NK-92 (cell line): ENCODE data around the gene EDEM2.
"Not testable (repeated sequence)": the region's sequence is repeated elsewhere in the genome, so short reads cannot be mapped to it uniquely, and the experiment has no call there.

ENCODE experiments used
- DNase-seq: peaks from one replicate; lab custom pipeline; 2025; ENCODE audit not compliant: unreplicated experiment; lab: John Stamatoyannopoulos, UW

EDEM2 gene

DNA sequence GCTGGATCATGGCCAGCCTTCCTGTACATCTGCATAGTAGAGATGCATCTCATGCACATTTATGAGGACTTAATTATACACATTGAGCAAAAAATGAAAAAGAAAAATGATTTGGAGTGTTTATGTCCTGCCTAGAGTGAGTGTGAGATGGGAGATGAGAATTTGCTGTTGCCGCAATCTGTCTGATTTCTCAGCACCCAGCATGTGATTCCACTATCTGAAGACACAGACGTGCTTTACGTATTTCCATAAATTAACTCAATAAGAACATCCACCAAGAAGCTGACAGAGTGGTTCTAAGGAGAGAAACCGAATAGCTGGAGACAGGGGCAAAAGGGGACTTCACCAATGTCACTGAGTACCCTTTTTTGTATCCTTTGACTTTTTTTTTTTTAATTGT, 15.2 kb downstream of the EDEM2 start:
- DNase-seq = no peak

DNA sequence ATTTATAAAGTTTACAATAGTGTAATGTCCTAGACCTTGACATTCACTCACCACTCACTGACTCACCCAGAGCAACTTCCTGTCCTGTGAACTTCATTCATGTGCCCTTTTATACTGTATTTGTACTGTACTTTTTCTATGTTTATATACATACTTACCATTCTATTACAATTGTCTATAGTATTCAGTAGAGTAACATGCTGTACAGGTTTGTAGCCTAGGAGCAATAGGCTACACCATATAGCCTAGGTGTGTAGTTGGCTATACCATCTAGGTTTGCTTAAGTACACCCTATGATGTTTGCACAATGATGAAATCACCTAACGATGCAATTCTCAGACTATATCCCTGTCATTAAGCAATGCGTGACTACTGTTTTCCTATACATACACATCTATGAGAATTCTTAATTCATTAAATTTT, 17.5 kb downstream of the EDEM2 start:
- no peak for DNase-seq

- no peak for DNase-seq
These were observed 21.4 kb downstream of the EDEM2 start for GRCh38 chr20:35125753-35126152.

DNA sequence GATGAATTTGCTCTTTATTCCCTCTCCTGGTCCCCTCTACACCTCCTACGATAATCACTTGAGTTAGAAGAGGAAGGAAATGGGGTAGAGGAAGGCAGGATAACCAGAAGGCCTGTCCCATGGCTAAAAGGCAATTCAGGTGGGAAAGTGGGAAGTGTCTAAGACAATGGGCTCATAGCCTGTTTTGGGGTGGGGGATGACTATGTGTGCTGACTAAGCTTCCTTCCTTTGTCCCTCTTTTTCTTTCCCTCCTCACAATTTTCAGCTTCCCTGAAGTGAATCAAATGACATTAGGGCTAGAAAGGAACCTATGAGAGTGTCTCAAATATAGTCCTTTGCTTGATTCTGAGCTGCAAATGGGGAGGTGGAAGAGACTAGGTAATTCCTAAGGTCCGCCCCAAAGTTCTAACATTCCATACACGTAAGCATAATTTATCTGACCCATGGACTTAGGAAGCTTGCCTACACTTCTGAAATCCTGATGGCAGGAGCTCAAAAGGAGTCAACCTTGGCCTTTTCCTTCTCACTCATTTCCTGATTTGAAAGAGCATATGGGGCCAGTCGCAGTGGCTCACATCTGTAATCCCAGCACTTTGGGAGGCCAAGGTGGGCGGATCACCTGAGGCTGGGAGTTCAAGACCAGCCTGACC, 24.3 kb downstream of the EDEM2 start:
- no peak for DNase-seq

- no peak for DNase-seq
These were observed 25.9 kb downstream of the EDEM2 start for GRCh38 chr20:35121186-35121585.

GRCh38 chr20:35120012-35120701, 27.0 kb downstream of the EDEM2 start:
- DNase-seq = no peak

- DNase-seq = no peak
These were observed 29.5 kb downstream of the EDEM2 start for GRCh38 chr20:35117629-35118028.

GRCh38 chr20:35117196-35117595, 29.9 kb downstream of the EDEM2 start:
- DNase-seq = no peak

- no peak for DNase-seq
These were observed 30.9 kb downstream of the EDEM2 start for GRCh38 chr20:35116258-35116657.

DNA sequence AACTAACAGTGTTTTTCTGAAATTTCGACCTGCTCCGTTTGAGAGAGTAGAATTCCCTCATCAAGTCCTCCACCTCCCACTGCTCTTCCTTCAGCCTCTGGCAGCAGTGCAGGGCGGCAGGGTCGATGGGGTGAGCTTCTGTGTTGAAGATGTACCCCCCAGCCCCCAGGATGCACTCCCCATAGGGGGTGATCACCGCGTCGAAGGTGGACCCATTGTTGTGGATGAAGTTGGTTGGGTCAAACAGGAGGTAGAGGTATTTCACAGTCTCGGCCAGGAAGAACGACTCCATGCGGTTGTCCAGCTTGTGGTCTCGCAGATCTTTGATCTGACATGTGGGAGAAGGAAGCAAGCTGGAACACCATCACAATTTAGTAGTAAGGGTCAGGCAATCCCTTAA, 31.5 kb downstream of the EDEM2 start:
- no peak for DNase-seq

GRCh38 chr20:35112276-35112675, 34.9 kb downstream of the EDEM2 start:
- not testable (repeated sequence) for DNase-seq

GRCh38 chr20:35111141-35111888, 35.8 kb downstream of the EDEM2 start:
- no peak for DNase-seq

DNA sequence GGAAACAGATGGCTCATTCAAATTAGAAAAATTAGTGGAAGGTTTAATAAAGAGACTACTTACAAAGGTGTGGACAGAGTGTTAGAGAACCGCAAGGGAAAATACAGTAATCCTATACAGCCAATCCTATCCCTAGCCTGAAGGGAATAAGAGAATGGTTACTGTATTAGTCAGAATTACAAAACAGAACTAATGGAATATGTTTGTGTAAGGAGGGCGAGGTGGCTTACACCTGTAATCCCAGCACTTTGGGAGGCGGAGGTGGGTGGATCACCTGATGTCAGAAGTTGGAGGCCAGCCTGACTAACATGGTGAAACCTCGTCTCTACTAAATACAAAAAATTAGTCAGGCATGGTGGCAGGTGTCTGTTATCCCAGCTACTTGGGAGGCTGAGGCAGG, 38.2 kb downstream of the EDEM2 start:
- DNase-seq = no peak

- DNase-seq = no peak
These were observed 40.2 kb downstream of the EDEM2 start for GRCh38 chr20:35106827-35107380.

GRCh38 chr20:35104685-35105295, 42.3 kb downstream of the EDEM2 start:
- DNase-seq = no peak

DNA sequence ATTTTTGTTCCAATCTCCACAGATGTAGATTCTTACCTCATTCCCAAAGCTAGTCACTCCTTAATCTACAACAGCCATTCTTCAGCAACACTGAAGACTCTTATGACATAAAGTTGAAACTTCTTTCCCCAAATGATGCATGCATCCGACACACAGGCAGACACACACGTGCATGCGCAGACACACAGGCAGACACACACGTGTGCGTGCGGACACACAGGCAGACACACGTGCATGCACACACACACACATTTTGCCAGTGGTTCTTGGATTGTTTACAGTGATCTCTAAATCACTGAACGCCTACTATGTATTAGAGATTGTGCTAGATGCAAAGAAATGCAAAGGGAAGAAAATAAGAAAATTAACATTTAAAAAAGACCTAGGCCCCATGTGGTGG, 45.5 kb downstream of the EDEM2 start:
- DNase-seq = no peak

- DNase-seq = no peak
These were observed 53.8 kb downstream of the EDEM2 start for GRCh38 chr20:35093267-35093884.

DNA sequence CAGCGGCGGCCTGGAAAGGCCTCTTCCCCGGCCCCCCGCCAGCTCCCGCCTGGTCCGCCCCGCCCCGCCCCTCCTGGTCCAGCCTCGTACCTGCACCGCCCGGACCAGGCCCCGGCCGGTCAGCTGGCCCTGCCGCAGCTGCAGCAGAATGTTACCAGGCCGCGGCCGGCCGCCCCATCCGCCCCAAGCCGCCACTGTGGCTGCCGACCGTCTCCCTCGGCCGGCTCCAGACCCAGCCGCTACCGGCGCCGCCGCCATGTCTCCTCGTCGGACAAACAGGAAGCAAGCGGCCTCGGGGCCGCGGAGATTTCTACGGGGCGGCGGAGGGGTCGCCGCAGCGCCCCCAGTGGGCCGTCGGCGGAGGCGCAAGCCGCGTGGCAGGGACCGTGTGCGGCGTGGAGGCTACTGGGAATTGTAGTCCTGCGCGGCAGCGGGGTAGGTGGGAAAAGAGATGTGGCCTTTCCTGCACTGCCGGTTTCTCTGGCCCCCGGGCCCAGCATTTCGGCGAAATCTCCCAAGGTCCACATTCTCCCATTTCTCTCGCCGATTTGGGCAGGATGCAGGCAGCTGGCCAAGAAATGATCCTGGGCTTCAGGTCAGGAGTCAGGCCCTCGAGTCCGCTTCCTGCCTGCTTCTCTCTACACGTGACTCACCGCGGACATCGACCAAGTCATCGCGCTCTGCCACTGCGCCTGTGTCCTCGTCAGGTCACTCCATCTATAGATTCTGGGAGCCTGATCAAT, 54.4 kb downstream of the EDEM2 start, which contains the start of gene TRPC4AP:
Gene TRPC4AP (minus strand): TSS at position 284 of the 743 bp plus-strand sequence. CDS start 26 bp downstream, at position 258.
- no peak for DNase-seq

DNA sequence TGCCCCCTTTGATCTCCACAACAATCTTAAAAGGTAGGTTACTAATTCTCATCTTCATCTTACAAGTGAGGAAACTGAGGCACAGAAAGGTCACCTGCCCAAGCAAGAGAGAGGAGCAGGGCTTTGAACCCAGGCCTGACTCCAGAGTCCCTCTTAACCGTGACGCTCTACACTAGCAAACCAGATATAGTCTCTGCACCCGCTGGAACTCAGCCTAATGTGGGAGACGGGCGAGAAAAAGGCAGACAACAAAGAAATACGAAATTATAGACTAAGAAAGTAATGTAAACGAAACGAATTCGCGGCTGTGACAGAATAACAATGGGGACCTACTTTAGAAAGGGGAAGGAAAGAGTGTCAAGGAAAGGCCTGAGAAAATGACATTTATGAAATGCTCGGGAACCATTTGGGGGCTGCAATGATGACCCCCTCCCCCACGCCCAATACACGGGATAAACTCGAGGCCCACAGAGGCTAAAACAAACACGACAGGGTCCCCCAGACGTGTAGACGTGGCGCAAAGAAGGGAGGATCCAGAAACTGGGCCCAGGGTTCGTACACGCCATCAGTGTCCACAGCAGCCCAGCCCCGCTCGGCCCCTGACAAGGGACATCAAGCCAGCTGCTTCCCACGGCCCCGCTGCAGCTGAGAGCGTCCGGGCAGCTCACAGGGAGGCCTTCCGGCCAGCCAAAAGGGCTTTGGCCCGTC, 55.2 kb downstream of the EDEM2 start:
- no peak for DNase-seq
